ENCODE measurements around the gene LRPAP1. TPM values are rescaled to one million over a fixed set of nuclear protein-coding genes. Genes with fewer than 3 reads are reported as not detected.

Gene LRPAP1
- total RNA-seq, 1 donor from 2014 or later = 134 TPM

DNA sequence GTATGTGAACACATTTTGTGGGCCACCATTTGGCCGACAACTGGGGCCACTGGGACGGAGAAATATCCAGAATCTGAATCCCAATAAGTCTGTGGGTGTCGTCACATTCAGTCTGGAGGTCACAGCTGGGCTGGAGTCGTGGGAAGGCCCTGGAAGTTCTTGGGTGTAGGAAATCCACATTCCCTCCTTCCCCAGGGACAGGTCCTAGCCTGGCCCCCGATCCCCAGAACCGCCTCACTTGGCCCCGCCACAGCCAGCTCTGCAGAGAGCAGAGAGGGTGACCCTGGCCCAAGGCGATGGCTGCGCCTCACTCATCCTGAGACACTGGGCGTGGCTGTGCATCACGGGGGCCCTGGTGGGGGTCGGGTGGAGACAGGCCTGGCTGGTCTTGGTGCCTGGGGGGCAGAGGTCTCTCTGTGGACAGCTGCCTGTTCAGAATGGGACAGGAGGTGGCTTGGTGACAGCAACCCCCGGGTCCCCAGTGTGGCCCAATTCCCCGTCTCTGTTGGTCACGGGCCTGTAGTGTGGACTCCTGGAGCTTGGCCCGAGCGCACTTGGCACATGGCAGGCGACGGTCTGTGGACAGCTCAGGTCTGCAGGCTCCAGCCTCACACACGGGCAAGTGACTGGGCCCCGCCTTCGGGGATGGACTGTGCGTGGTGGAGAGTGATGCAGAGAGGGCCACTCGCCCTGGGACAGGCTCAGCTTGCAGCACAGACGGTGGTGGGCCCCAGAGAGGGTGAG lies 52.7 kb downstream of the LRPAP1 start:
- no peak for DNase-seq (ENCODE audit: low spot score, unreplicated experiment)
- Mint-ChIP-seq H3K9me3 (ENCODE audit: low read depth) (no peaks in the 10 kb centered on the region), H3K27me3 (peaks cover 31% of the 10 kb centered on the region), H3K27ac (no peak overlapping the region), H3K36me3 (ENCODE audit: insufficient read depth) (no peaks in the 10 kb centered on the region), H3K4me3 (ENCODE audit: low read depth) (no peak overlapping the region), H3K4me1 (ENCODE audit: low read depth) (peaks cover 2% of the 10 kb centered on the region)
- TF ChIP-seq, protein P1, sequence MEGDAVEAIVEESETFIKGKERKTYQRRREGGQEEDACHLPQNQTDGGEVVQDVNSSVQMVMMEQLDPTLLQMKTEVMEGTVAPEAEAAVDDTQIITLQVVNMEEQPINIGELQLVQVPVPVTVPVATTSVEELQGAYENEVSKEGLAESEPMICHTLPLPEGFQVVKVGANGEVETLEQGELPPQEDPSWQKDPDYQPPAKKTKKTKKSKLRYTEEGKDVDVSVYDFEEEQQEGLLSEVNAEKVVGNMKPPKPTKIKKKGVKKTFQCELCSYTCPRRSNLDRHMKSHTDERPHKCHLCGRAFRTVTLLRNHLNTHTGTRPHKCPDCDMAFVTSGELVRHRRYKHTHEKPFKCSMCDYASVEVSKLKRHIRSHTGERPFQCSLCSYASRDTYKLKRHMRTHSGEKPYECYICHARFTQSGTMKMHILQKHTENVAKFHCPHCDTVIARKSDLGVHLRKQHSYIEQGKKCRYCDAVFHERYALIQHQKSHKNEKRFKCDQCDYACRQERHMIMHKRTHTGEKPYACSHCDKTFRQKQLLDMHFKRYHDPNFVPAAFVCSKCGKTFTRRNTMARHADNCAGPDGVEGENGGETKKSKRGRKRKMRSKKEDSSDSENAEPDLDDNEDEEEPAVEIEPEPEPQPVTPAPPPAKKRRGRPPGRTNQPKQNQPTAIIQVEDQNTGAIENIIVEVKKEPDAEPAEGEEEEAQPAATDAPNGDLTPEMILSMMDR (IDR thresholded peaks at IDR 0.05; ENCODE audit: unreplicated experiment) = no peak

DNA sequence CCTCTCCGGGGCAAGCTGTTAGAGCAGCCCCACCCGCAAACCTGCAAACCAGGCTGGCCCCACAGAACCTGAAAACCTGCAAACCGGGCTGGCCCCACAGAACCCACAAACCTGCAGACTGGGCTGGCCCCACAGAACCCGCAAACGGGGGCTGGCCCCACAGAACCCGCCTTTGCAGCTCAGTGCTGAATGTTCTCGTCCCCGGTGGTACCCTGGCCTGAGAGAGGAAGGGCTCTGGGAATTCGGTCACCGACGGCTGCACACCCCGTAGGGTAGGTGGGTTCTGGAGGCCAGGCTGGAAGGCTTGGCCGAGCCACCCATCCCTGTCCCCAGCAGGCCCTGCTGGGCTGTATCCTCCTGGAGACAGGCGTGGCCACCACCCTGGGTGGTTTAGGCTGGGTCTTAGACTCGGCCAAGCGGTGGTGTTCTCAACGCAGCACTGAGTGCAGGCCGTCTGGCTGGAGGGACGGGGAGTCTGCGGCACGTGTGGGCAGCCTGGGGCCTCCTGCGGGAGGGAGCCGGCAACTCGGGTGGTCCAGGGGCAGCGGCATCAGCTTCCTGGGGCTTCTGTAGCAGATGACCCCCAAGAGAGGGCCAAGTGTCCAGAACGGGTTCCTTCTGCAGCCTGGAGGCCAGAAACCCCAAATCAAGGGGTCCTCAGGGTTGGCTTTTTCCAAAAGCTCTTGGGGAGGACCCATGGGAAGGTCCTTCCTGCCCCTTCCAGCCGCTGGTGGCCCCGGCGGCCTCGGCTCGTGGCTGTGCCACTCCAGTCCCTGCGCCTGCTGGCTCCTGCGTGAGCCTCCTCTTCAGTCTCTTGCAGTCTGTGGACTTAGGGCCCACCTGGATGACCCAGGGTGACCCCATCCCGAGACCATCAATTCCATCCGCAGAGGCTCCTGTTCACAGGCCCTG lies 53.5 kb downstream of the LRPAP1 start:
- Mint-ChIP-seq H3K4me1 (ENCODE audit: low read depth) (peaks cover 2% of the 10 kb centered on the region), H3K4me3 (ENCODE audit: low read depth) (no peak overlapping the region), H3K9me3 (ENCODE audit: low read depth) (no peaks in the 10 kb centered on the region), H3K36me3 (ENCODE audit: insufficient read depth) (no peaks in the 10 kb centered on the region), H3K27ac (no peak overlapping the region), H3K27me3 (peaks cover 31% of the 10 kb centered on the region)
- TF ChIP-seq, protein P1 (IDR thresholded peaks at IDR 0.05; ENCODE audit: unreplicated experiment) = no peak
- no peak for DNase-seq (ENCODE audit: low spot score, unreplicated experiment)

DNA sequence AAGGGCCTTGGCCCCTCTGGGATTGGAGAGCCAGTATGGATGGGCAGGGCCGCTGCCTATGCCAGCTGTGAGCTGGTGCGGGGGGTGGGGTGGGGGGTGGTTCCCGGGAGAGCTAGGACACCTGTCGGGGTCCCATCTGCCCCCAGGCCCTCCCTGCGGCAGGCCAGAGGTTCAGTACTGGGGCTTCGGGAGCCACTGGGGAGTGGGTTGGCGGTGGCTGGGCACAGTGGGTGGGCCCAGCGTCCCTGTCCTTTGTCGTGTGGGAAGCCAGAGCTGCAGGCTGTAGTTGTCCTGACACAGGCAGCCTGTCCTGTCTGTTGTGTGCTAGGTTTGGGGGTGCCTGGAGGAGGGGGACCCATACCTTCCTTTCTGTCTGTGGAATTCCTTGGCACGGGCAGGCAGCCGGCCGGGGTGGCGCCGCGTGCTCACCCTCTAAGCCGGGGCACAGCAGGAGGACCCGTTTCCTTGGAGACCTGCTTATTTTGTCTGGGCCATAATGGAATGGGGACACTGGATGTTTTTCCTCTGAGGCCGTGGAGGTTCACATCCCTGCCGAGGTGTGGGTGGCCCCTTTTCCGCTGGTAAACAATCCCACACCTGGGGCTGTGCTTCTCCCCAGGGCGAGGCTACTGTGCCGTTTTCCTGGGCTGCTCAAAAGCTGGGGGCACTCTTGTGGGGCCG lies 54.3 kb downstream of the LRPAP1 start:
- TF ChIP-seq, protein P1 (IDR thresholded peaks at IDR 0.05; ENCODE audit: unreplicated experiment) = no peak
- no peak for DNase-seq (ENCODE audit: low spot score, unreplicated experiment)

DNA sequence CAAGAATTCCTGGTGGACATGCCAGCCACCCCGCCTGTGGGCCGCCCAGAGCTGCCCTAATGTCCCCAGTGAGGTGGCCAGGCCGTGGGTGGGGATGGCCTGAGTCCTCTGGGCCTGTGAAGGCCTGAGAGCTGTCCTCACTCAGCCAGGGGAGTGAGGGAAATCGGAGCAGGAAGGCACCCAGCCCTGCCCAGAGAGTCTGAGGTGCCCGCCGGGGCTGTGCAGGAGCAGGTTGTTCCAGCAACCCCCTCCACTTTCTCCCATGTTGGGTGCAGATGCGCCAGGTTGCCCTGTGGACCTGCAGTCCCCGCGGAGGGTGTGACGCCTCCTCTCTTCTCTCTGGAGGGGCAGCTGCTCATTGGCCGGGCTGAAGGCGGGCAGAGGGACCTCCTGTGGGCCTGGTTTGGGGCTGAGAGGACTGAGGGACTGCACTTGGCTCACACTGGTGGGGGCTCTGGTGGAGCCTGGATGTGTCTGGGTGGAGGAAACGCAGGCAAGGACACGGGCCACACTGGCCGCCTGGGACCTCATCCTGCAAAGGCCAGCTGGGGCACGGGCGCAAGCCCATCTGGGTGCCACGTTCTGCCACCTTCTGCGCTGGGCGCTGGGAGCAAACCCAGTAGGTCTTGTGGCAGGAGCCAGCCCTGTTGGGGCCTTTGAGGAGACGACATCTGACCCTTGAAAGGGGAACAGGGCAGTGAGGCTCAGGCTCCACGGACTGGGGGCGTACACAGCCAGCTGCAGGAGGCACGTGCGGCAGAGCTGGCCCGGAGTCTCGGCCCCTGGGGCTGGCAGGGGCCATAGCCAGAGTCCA lies 55.1 kb downstream of the LRPAP1 start:
- Mint-ChIP-seq H3K27me3 (peaks cover 31% of the 10 kb centered on the region), H3K4me3 (ENCODE audit: low read depth) (no peak overlapping the region), H3K36me3 (ENCODE audit: insufficient read depth) (no peaks in the 10 kb centered on the region), H3K9me3 (ENCODE audit: low read depth) (no peaks in the 10 kb centered on the region), H3K27ac (no peak overlapping the region), H3K4me1 (ENCODE audit: low read depth) (peaks cover 2% of the 10 kb centered on the region)
- no peak for DNase-seq (ENCODE audit: low spot score, unreplicated experiment)
- TF ChIP-seq, protein P1 (IDR thresholded peaks at IDR 0.05; ENCODE audit: unreplicated experiment) = no peak

More for the DNA sequence above, 54.3 kb downstream of the LRPAP1 start:
- Mint-ChIP-seq H3K4me3 (ENCODE audit: low read depth) (no peak overlapping the region), H3K27ac (no peak overlapping the region), H3K36me3 (ENCODE audit: insufficient read depth) (no peaks in the 10 kb centered on the region), H3K4me1 (ENCODE audit: low read depth) (peaks cover 2% of the 10 kb centered on the region), H3K9me3 (ENCODE audit: low read depth) (no peaks in the 10 kb centered on the region), H3K27me3 (peaks cover 31% of the 10 kb centered on the region)

Data from progenitor cell of endocrine pancreas (in vitro differentiated cells).